GM21515 (cell line): ENCODE measurements around the gene INCA1.
A peak's percentile ranks its signal among the peaks of the same experiment; 100 is the strongest.

Source experiments
- ATAC-seq: cut with Tn5 transposase; IDR thresholded peaks from one replicate; pipeline ENCODE4 v1.9.1; 2021; ENCODE audit not compliant: unreplicated experiment

Gene INCA1

GRCh38 chr17:4949321-4950074 lies 47.8 kb downstream of the INCA1 start:
- ATAC-seq, result peak; percentile 29

GRCh38 chr17:4948931-4949320 lies 48.4 kb downstream of the INCA1 start:
- peak; percentile 28 for ATAC-seq

- no peak for ATAC-seq
Observed at GRCh38 chr17:4948166-4948930, 49.0 kb downstream of the INCA1 start, which contains the start of gene PFN1. TSS of gene PFN1 (minus strand) at chr17:4948530. CDS start at chr17:4948394, 136 bp downstream.

- ATAC-seq, result no peak
Observed at GRCh38 chr17:4947411-4948165, 49.7 kb downstream of the INCA1 start.

GRCh38 chr17:4947010-4947410 lies 50.3 kb downstream of the INCA1 start:
- no peak for ATAC-seq

- no peak for ATAC-seq
Observed at GRCh38 chr17:4946312-4946976, 50.9 kb downstream of the INCA1 start.

- ATAC-seq, result no peak
Observed at GRCh38 chr17:4945944-4946280, 51.4 kb downstream of the INCA1 start.

- ATAC-seq, result no peak
Observed at GRCh38 chr17:4945176-4945943, 52.0 kb downstream of the INCA1 start.

GRCh38 chr17:4944554-4945175 lies 52.7 kb downstream of the INCA1 start:
- ATAC-seq, result no peak

- no peak for ATAC-seq
Observed at GRCh38 chr17:4944163-4944553, 53.2 kb downstream of the INCA1 start.

- no peak for ATAC-seq
Observed at GRCh38 chr17:4942760-4943508, 54.4 kb downstream of the INCA1 start.

GRCh38 chr17:4941319-4941610 lies 56.1 kb downstream of the INCA1 start:
- ATAC-seq, result no peak

GRCh38 chr17:4940555-4941318 lies 56.6 kb downstream of the INCA1 start:
- ATAC-seq, result no peak

- peak; percentile 67 for ATAC-seq
Observed at GRCh38 chr17:4939796-4940554, 57.3 kb downstream of the INCA1 start, which contains the start of the genes RNF167 and SLC25A11. TSS of gene RNF167 (plus strand) at chr17:4940268. CDS start at chr17:4940910, 642 bp downstream. TSS of gene SLC25A11 (minus strand) at chr17:4940046. CDS start at chr17:4939910, 136 bp downstream.

- ATAC-seq, result no peak
Observed at GRCh38 chr17:4939546-4939795, 57.9 kb downstream of the INCA1 start.

GRCh38 chr17:4938688-4939545 lies 58.4 kb downstream of the INCA1 start:
- no peak for ATAC-seq
